HepG2 (cell line): ENCODE results near the gene LYST. TPM values are rescaled to one million over a fixed set of nuclear protein-coding genes. Genes with fewer than 3 reads are reported as not detected.
A peak's percentile ranks its signal among the peaks of the same experiment; 100 is the strongest.

Experiments used
- ATAC-seq: fragments of 200-7000 bp; cut with Tn5 transposase; 3 replicates; pipeline ENCODE4 v1.9.1; 2020; ENCODE audit warnings: mild to moderate bottlenecking, moderate library complexity
- BruUV-seq: library from RNA; stranded (reverse); fragments of 400-500 nt; replicated peaks from 2 replicates; lab custom pipeline; 2021; lab: Mats Ljungman, UMichigan
- CTCF ChIA-PET: fragments of 300-600 bp; formaldehyde crosslinking; extraction: SDS; loops from one replicate; lab custom pipeline; 2021; ENCODE audit warnings: low total read pairs, inconsistent platforms, low intra/inter-chr PET ratio; lab: Yijun Ruan, JAX
- POLR2A ChIA-PET: fragments of 350-600 bp; sonication (Branson Sonifier 250); formaldehyde crosslinking; loops from one replicate; lab custom pipeline; 2020; ENCODE audit warnings: antibody characterized with exemption, inconsistent platforms; lab: Yijun Ruan, JAX
- DNase-seq: peaks from one replicate; pipeline ENCODE4 v3.0.0-alpha.2; 2015; ENCODE audit warnings: low spot score
- FAIRE-seq: peaks from 3 replicates; lab custom pipeline; 2011; peaks lifted over from hg19 to GRCh38; lab: Jason Lieb, UNC
- H2AFZ ChIP-seq: one replicate; pipeline ENCODE4 v1.6.1; 2011; ENCODE audit warnings: low read length, inconsistent platforms
- H3K27ac ChIP-seq: fragments of 300-600 bp; 3 replicates; pipeline ENCODE4 v1.8.0; 2011; ENCODE audit warnings: mixed run types, mild to moderate bottlenecking, mixed read lengths, low read length, inconsistent platforms; ENCODE audit not compliant: insufficient read depth; ENCODE audit errors: extremely low read length
- H3K27me3 ChIP-seq, 2 experiments: fragments of 200-600 bp in 1 of 2; 2 replicates in 1 of 2; 3 replicates in 1 of 2; pipeline versions ENCODE4 v1.6.0 to v1.8.0; 2011; ENCODE audit warnings: low read length in 2 of 2, mild to moderate bottlenecking in 2 of 2, moderate library complexity in 2 of 2, inconsistent platforms in 1 of 2; ENCODE audit not compliant: insufficient read depth in 2 of 2, control insufficient read depth in 1 of 2
- H3K36me3 ChIP-seq, 2 experiments: fragments of 200-600 bp in 1 of 2; replicated peaks in 1 of 2; 2 replicates in 1 of 2; 3 replicates in 1 of 2; pipeline versions ENCODE4 v1.5.1 to v1.8.0; 2011; ENCODE audit warnings: low read length in 2 of 2, inconsistent platforms in 1 of 2; ENCODE audit not compliant: insufficient read depth in 2 of 2, control insufficient read depth in 1 of 2
- H3K4me1 ChIP-seq: 2 replicates; pipeline ENCODE4 v1.5.1; 2012; ENCODE audit warnings: low read length, inconsistent platforms; ENCODE audit not compliant: insufficient read depth
- H3K4me2 ChIP-seq: 2 replicates; pipeline ENCODE4 v1.6.0; 2011; ENCODE audit warnings: low read depth, low read length, inconsistent platforms
- H3K4me3 ChIP-seq, 3 experiments: fragments of 200-600 bp in 1 of 3; sonication (generic), shearing (Covaris generic) in 1 of 3; replicated peaks in 1 of 3; 2 replicates each; pipeline ENCODE4 v1.5.1; 2011 to 2016; ENCODE audit warnings: low read length in 3 of 3, inconsistent platforms in 2 of 3, low read depth in 2 of 3, mild to moderate bottlenecking in 2 of 3, control low read depth in 1 of 3, mixed read lengths in 1 of 3; ENCODE audit not compliant: insufficient read depth in 1 of 3
- H3K79me2 ChIP-seq: one replicate; pipeline ENCODE4 v1.6.1; 2011; ENCODE audit warnings: low read length, inconsistent platforms; ENCODE audit not compliant: insufficient read depth
- H3K9ac ChIP-seq: 2 replicates; pipeline ENCODE4 v1.6.0; 2011; ENCODE audit warnings: mild to moderate bottlenecking, low read depth, low read length, inconsistent platforms; ENCODE audit not compliant: insufficient read depth
- H3K9me3 ChIP-seq: 2 replicates; pipeline ENCODE4 v1.5.1; 2012; ENCODE audit warnings: mild to moderate bottlenecking, low read length
- H4K20me1 ChIP-seq: 2 replicates; pipeline ENCODE4 v1.6.0; 2011; ENCODE audit warnings: inconsistent platforms, mild to moderate bottlenecking, low read length, moderate library complexity; ENCODE audit not compliant: insufficient read depth
- AHR ChIP-seq: IDR thresholded peaks from 2 replicates; pipeline ENCODE4 v1.6.1; 2018; ENCODE audit warnings: missing genetic modification reagents, missing compliant biosample characterization
- ATF7-NPFF ChIP-seq: sonication (generic); formaldehyde crosslinking; IDR thresholded peaks from 2 replicates; pipeline ENCODE4 v1.8.1; 2023; ENCODE audit warnings: mild to moderate bottlenecking, low read depth, missing genetic modification reagents, moderate library complexity
- FOSL1 ChIP-seq: sonication (generic); formaldehyde crosslinking; IDR thresholded peaks from 2 replicates; pipeline ENCODE4 v1.9.0; 2021; ENCODE audit warnings: missing genetic modification reagents, borderline replicate concordance
- FOXA3 ChIP-seq: IDR thresholded peaks from 2 replicates; pipeline ENCODE4 v1.6.1; 2016; ENCODE audit warnings: missing genetic modification reagents, missing compliant biosample characterization
- MXI1 ChIP-seq: IDR thresholded peaks from 3 replicates; pipeline ENCODE4 v1.6.1; 2012; ENCODE audit warnings: low read depth, low read length, inconsistent platforms, borderline replicate concordance
- RAD21 ChIP-seq: fragments of 450-650 bp; formaldehyde crosslinking; IDR thresholded peaks from 2 replicates; pipeline ENCODE4 v1.5.0; 2020; ENCODE audit warnings: mild to moderate bottlenecking
- SALL2 ChIP-seq: sonication (generic); formaldehyde crosslinking; IDR thresholded peaks from 2 replicates; pipeline ENCODE4 v1.8.1; 2023; ENCODE audit warnings: mild to moderate bottlenecking, missing genetic modification reagents, inconsistent platforms
- WGBS: methylation state at CpG from one replicate; pipeline ENCODE4 v1.1.6; 2017; ENCODE audit warnings: low lambda C conversion rate; 5-methylcytosine and 5-hydroxymethylcytosine counted together
- in situ Hi-C: cut with HindIII; loops from 2 replicates; pipeline ENCODE4 v1.10.0; 2017; ENCODE audit warnings: low pct_unique_long_range_greater_than_20kb; ENCODE audit not compliant: extremely low pct_ligation_motif_present
- intact Hi-C: fragments of 100-400 bp; cut with micrococcal nuclease; formaldehyde crosslinking; loops from one replicate; pipeline ENCODE4 v1.10.0; 2022; ENCODE audit not compliant: unreplicated experiment
- polyA plus RNA-seq, 8 experiments: library from polyadenylated mRNA; depleted of rRNA in 3 of 8; stranded (reverse) in 7 of 8; unstranded in 1 of 8; fragments of >200 nt; fragmentation: Illumina TruSeq in 4 of 8; extraction: Trizol in 4 of 8; gene quantifications; 2 replicates each; pipeline versions ENCODE4 v1.2.1 to v1.2.3, GENCODE V29; 2011 to 2016; ENCODE audit warnings: low read depth in 4 of 8, missing spikeins in 1 of 8, mixed read lengths in 1 of 8; ENCODE audit not compliant: insufficient read depth in 1 of 8
- total RNA-seq, 5 experiments: library from RNA; depleted of rRNA; stranded (reverse); fragments of >200 nt; fragmentation: Illumina TruSeq; extraction: Trizol; gene quantifications; 2 replicates each; pipeline ENCODE4 v1.2.3, GENCODE V29; 2016; ENCODE audit warnings: low read depth in 1 of 5
- TF ChIP-seq, protein P1 (sequence below): sonication (generic); formaldehyde crosslinking; IDR thresholded peaks from 2 replicates; pipeline ENCODE4 v1.4.0; 2020; ENCODE audit warnings: missing genetic modification reagents, borderline replicate concordance
- TF ChIP-seq, protein P2 (sequence below): sonication (generic); formaldehyde crosslinking; IDR thresholded peaks from 2 replicates; pipeline ENCODE4 v1.9.0; 2022; ENCODE audit warnings: low read depth, missing genetic modification reagents
- TF ChIP-seq, protein P3 (sequence below), 2 experiments: sonication (generic) in 1 of 2; formaldehyde crosslinking in 1 of 2; IDR thresholded peaks; 2 replicates each; pipeline versions ENCODE4 v1.4.0 to v1.6.1; 2016 to 2020; ENCODE audit warnings: borderline replicate concordance in 1 of 2, low read depth in 1 of 2, mild to moderate bottlenecking in 1 of 2, missing genetic modification reagents in 1 of 2
- TF ChIP-seq, protein P4 (sequence below): sonication (generic); formaldehyde crosslinking; IDR thresholded peaks from 2 replicates; pipeline ENCODE4 v1.4.0; 2020; ENCODE audit warnings: missing genetic modification reagents

LYST gene
- total and polyA plus RNA-seq, 2 of the 13 experiments (the other 11 are each of a cell fraction or from before 2014, with no cell fraction given): 0.91 to 2.5 TPM

DNA sequence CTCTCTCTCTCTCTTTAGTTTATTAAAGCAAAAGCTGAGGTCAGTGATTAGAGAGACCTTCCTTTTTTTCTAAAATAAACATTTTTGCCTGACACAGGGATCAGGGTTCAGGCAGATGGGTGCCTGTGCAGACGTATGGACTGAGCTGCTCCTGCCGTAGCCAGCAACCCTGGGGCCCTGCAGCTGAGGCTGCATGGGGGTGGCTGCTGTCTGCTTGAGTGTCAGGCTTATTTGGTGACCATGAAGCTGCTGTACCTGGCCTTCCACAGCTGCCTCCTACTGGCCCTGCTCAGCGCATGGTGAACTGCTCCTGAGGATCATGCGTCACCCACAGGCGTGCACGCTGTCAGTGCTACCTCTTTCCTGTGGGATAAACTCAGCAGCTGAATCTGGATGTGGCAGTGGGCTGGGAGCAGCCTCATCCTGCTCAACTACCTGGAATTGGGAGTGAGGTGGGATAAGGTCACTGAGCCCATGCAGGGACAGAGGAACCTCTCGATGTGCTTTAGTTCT is 252.2 kb downstream of the LYST start:
- Histone ChIP-seq H3K27me3 (no peaks in the 10 kb centered on the region), H3K9ac (0 out of 2 replicates have a peak overlapping the region, but pooled peaks have one; percentile 8), H3K27ac (peak overlapping the region; percentile 57), H3K9me3 (no peaks in the 10 kb centered on the region), H3K4me3 (peak overlapping the region in 1 of 3 experiments; percentile 32; a peak in 1 of 6 replicates), H4K20me1 (peaks cover 8% of the 10 kb centered on the region; the same call in 1 of the 2 replicates), H3K4me1 (peaks cover 32% of the 10 kb centered on the region), H2AFZ (no peak overlapping the region), H3K4me2 (peak overlapping the region; percentile 55), H3K79me2 (peaks cover 8% of the 10 kb centered on the region), H3K36me3 (peaks cover 2 to 12% of the 10 kb centered on the region in 2 experiments; a peak in 4 of 5 replicates)
- DNase-seq (peak; percentile 80), ATAC-seq (peak; percentile 99), FAIRE-seq (peak; percentile 95)
- CTCF ChIA-PET: no interaction called here
- POLR2A ChIA-PET: interaction anchor here (0.9 to 1.9 kb wide), 6 partner anchors 8 to 110 kb away, joined by 3 to 6 read pairs (median 5); partner anchors contain the start of gene B3GALNT2
- BruUV-seq: no TSS peak
- intact Hi-C loops: loop anchor here (2.0 kb wide), 1 partner anchor 34 kb away; the partner anchor contains the start of gene GNG4
- WGBS: 0% methylated on average over 5 of the region's 7 CpGs
- in situ Hi-C loops: no loop called here
- TF ChIP-seq SALL2 (CRISPR knock-in tag) (no peak), ATF7-NPFF (no peak), AHR (CRISPR knock-in tag) (peak; percentile 61; the same call in 1 of the 2 replicates), FOSL1 (CRISPR knock-in tag) (no peak), FOXA3 (CRISPR knock-in tag) (peak; percentile 46; the same call in 1 of the 2 replicates), RAD21 (CRISPR knock-in tag) (peak; percentile 76), MXI1 (peak; percentile 68; the same call in 1 of the 3 replicates)
- TF ChIP-seq, protein P1, sequence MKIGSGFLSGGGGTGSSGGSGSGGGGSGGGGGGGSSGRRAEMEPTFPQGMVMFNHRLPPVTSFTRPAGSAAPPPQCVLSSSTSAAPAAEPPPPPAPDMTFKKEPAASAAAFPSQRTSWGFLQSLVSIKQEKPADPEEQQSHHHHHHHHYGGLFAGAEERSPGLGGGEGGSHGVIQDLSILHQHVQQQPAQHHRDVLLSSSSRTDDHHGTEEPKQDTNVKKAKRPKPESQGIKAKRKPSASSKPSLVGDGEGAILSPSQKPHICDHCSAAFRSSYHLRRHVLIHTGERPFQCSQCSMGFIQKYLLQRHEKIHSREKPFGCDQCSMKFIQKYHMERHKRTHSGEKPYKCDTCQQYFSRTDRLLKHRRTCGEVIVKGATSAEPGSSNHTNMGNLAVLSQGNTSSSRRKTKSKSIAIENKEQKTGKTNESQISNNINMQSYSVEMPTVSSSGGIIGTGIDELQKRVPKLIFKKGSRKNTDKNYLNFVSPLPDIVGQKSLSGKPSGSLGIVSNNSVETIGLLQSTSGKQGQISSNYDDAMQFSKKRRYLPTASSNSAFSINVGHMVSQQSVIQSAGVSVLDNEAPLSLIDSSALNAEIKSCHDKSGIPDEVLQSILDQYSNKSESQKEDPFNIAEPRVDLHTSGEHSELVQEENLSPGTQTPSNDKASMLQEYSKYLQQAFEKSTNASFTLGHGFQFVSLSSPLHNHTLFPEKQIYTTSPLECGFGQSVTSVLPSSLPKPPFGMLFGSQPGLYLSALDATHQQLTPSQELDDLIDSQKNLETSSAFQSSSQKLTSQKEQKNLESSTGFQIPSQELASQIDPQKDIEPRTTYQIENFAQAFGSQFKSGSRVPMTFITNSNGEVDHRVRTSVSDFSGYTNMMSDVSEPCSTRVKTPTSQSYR (CRISPR knock-in tag): peak; percentile 54; the same call in 1 of the 2 replicates
- TF ChIP-seq, protein P2, sequence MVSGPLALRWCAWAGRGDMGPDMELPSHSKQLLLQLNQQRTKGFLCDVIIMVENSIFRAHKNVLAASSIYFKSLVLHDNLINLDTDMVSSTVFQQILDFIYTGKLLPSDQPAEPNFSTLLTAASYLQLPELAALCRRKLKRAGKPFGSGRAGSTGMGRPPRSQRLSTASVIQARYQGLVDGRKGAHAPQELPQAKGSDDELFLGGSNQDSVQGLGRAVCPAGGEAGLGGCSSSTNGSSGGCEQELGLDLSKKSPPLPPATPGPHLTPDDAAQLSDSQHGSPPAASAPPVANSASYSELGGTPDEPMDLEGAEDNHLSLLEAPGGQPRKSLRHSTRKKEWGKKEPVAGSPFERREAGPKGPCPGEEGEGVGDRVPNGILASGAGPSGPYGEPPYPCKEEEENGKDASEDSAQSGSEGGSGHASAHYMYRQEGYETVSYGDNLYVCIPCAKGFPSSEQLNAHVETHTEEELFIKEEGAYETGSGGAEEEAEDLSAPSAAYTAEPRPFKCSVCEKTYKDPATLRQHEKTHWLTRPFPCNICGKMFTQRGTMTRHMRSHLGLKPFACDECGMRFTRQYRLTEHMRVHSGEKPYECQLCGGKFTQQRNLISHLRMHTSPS (CRISPR knock-in tag): no peak
- TF ChIP-seq, protein P3, sequence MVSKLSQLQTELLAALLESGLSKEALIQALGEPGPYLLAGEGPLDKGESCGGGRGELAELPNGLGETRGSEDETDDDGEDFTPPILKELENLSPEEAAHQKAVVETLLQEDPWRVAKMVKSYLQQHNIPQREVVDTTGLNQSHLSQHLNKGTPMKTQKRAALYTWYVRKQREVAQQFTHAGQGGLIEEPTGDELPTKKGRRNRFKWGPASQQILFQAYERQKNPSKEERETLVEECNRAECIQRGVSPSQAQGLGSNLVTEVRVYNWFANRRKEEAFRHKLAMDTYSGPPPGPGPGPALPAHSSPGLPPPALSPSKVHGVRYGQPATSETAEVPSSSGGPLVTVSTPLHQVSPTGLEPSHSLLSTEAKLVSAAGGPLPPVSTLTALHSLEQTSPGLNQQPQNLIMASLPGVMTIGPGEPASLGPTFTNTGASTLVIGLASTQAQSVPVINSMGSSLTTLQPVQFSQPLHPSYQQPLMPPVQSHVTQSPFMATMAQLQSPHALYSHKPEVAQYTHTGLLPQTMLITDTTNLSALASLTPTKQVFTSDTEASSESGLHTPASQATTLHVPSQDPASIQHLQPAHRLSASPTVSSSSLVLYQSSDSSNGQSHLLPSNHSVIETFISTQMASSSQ (IDR thresholded peaks at IDR 0.05; ENCODE audit: low read depth): no peak
- TF ChIP-seq, protein P3 (CRISPR knock-in tag; IDR thresholded peaks at IDR 0.05; ENCODE audit: borderline replicate concordance): peak; percentile 39; the same call in 1 of the 2 replicates
- TF ChIP-seq, protein P4, sequence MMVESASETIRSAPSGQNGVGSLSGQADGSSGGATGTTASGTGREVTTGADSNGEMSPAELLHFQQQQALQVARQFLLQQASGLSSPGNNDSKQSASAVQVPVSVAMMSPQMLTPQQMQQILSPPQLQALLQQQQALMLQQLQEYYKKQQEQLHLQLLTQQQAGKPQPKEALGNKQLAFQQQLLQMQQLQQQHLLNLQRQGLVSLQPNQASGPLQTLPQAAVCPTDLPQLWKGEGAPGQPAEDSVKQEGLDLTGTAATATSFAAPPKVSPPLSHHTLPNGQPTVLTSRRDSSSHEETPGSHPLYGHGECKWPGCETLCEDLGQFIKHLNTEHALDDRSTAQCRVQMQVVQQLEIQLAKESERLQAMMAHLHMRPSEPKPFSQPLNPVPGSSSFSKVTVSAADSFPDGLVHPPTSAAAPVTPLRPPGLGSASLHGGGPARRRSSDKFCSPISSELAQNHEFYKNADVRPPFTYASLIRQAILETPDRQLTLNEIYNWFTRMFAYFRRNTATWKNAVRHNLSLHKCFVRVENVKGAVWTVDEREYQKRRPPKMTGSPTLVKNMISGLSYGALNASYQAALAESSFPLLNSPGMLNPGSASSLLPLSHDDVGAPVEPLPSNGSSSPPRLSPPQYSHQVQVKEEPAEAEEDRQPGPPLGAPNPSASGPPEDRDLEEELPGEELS (CRISPR knock-in tag): peak; percentile 48; the same call in 1 of the 2 replicates
